GM18867 (cell line): Measurements from ENCODE around the gene LRCH2.
A peak's percentile ranks its signal among the peaks of the same experiment; 100 is the strongest.
"Not testable (repeated sequence)": the region's sequence is repeated elsewhere in the genome, so short reads cannot be mapped to it uniquely, and the experiment has no call there.

Experiments used
- ATAC-seq: cut with Tn5 transposase; IDR thresholded peaks from one replicate; pipeline ENCODE4 v1.9.1; 2021; ENCODE audit warnings: mild to moderate bottlenecking, moderate library complexity; ENCODE audit not compliant: unreplicated experiment

Gene LRCH2, protein sequence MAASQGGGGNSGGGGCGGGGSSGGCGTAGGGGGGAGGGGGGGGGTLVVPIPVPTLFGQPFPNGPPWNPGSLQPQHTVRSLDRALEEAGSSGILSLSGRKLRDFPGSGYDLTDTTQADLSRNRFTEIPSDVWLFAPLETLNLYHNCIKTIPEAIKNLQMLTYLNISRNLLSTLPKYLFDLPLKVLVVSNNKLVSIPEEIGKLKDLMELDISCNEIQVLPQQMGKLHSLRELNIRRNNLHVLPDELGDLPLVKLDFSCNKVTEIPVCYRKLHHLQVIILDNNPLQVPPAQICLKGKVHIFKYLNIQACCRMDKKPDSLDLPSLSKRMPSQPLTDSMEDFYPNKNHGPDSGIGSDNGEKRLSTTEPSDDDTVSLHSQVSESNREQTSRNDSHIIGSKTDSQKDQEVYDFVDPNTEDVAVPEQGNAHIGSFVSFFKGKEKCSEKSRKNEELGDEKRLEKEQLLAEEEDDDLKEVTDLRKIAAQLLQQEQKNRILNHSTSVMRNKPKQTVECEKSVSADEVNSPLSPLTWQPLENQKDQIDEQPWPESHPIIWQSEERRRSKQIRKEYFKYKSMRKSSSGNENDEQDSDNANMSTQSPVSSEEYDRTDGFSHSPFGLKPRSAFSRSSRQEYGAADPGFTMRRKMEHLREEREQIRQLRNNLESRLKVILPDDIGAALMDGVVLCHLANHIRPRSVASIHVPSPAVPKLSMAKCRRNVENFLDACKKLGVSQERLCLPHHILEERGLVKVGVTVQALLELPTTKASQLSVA

GRCh38 chrX:115233497-115234455, at the start of gene LRCH2:
Gene LRCH2 (minus strand): TSS chrX:115234096. CDS start chrX:115234041, 55 bp downstream.
- no peak for ATAC-seq

- ATAC-seq, result no peak
These were observed 35.3 kb upstream of the LRCH2 start for GRCh38 chrX:115269051-115269683.

DNA sequence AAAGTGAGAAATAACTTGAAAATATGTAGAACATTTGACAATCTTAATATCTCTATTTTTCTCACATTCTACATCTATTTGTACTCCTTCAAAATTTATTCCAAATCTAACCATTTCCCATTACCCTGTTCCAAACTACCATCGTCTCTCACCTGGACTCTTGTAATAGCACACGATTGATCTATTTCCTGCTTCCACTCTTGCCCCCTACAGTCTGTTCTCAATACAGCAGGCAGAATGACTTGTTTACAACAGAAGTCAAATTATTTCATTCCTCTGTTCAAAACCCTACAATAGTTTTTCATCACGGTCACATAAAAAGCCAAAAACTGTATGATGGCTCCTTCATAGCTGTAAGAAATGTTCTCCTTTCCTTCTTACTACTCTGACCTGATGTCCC, 34.5 kb upstream of the LRCH2 start:
- ATAC-seq, result peak; percentile 90

DNA sequence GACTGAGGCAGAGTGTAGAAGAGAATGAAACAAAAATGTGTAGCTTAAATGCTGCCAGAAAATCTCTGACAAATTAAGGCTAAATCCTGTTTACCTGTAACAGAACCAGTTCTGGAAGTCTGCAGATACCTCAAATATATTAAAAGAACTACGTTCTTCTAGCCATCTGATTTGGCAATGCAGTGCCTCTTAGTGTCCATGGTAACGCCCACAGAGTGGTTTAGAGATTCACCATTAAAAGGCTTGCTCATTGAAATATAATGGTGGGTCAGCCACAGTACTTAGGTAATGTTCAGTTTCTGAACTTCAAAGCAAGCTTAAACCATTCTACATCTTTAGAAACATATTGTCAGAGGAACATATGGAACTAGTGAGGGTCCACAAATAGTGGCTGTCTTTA, 32.4 kb upstream of the LRCH2 start:
- no peak for ATAC-seq

DNA sequence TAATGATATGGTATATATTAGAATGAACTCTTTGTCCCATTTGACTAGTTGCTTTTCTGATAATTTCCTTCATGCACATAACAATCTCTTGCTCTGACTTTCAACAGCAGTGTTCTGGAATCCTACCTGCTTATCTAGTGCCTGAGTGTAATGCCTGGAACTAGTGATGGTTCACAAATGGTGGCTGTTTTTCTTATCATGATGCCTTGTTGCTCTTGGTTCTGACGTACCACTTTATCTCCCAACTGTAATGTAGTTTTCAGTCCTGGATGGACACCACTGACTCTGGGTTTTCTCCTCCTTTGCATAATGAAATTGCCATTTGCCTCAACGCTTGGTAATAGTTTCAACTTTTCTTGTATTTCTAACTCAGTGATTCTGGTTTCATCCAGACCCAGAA, 30.1 kb upstream of the LRCH2 start:
- no peak for ATAC-seq

DNA sequence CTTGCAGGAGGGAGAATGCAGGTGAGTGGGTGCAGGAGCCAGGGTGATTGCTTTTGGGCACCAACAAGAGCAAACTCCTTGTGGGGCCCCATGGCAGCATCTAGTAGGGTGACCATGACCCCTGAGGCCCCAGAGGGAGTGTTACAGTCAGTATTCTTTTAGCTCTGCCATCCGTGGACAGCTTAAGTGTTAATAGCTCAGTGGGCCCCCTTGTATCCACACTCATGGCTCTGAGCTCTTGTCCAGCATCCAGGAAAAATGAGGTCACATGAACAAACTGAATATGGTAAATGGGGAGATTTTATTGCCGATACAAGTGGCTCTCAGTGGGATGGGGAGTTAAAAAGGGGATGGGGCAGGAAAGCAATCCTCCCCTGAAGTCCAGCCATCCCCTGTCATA, 27.3 kb upstream of the LRCH2 start:
- no peak for ATAC-seq

DNA sequence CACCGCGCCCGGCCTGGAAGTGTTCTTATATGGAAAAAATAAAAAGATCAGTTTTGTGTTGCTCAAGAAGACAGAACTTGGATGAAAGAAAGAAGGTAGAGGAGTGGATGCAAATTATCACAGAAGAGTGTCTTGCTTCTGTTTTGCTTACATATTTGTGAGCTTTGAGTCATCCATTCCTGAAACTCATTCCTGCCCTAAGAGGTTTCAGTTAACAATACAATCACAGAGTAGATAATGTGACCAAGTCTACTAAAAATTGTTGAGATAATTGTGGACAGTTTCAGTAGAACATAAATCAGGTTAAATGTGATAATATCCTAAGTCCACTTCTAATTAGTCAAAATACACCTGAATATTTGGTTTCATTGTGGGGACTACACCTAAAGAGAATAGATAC, 26.4 kb upstream of the LRCH2 start:
- ATAC-seq, result no peak

- no peak for ATAC-seq
These were observed 25.5 kb upstream of the LRCH2 start for GRCh38 chrX:115259238-115259875.

DNA sequence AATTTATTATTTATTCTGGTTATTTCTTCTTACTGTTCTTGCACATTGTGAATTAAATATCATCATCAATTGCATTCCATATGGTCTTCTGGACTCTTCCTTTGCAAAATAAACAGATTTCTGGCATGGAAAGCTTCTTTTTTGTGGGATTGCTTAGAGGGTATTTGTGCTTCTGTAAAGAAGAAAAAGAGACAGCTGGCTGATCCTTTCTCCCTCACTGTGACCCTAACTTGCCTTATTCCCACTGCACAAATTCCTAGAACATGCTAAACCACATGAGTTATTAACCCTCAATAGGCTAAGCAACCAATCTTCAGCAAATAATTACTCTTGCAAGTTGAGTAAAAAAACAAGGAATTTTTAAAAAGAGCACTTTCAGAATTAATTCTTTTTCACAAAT, 23.8 kb upstream of the LRCH2 start:
- ATAC-seq, result no peak

GRCh38 chrX:115255003-115255402, 21.1 kb upstream of the LRCH2 start:
- ATAC-seq, result no peak

DNA sequence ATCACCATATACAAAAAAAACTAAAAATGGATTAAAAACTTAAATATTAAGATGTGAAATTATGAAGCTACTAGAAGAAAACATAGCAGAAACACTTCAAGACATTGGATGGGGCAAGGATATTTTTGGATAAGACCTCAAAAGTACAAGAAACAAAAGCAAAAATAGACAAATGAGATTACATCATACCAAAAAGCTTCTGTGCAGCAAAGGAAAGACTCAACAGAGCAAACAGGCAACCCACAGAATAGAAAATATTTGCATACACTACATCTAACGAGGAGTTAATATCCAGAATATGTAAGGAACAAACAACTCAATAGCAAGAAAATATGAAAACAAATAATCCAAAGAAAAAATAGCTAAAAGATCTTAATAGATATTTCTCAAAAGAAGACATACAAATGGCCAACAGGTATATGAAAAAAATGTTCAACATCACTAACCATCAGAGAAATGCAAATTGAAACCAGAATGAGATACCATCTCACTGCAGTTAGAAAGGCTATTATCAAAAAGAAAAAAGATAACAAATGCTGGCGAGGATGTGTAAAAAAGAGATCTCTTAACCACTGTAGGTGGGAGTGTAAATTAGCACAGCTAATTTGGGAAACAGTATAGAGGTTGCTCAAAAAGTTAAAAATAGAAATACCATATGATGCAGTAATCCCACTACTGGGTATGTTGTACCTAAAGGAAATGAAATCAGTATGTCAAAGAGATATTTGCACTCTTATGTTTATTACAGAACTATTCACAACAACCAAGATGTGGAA, 17.8 kb upstream of the LRCH2 start:
- peak; percentile 78 for ATAC-seq

DNA sequence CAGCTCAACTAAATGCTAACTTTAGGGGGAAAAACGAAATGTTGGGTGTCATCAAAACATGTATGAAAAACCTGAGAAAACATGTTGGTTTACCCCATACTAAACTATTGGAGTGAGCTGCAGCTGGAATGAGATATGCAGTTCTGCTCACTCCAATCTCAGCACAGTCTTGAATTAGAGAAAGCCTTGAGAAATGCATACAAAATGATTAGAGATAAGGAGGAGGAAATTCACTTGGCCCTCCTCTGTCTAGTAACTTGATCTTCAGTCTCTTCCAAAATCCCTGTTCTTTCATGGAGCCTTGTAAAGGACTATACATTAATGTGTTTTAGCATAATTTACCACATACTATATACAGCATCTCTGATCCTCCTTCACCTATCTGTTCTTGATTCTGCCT, 3.2 kb upstream of the LRCH2 start:
- ATAC-seq, result no peak

GRCh38 chrX:115236560-115236959, 2.7 kb upstream of the LRCH2 start:
- no peak for ATAC-seq

GRCh38 chrX:115234461-115234860, 565 bp upstream of the LRCH2 start:
- no peak for ATAC-seq

DNA sequence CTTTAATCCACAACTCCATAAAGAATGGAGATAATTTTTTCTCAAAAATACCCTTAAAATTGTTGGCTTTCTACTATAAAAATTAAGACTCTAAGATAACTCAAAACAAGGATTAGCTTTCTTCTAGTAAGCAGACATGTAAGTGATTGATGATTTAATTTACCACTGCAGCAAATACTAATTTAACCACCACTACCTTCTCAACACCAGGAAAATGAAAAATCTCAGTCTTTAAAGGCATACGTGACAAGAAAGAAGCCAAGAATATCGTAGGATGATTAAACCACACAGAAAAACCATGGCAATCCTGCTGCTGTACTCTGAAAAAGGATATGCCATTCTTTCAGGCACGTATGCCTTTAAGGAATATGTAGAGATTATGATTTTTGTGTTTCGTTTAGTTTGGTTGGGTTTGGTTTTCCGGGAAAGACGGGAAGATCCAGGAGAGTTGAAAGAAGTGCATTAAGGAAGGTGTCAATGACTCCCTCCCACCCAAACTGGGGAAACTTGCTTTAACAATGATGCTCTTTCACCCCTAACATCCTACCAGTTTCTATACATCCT, 881 bp downstream of the LRCH2 start:
- no peak for ATAC-seq

DNA sequence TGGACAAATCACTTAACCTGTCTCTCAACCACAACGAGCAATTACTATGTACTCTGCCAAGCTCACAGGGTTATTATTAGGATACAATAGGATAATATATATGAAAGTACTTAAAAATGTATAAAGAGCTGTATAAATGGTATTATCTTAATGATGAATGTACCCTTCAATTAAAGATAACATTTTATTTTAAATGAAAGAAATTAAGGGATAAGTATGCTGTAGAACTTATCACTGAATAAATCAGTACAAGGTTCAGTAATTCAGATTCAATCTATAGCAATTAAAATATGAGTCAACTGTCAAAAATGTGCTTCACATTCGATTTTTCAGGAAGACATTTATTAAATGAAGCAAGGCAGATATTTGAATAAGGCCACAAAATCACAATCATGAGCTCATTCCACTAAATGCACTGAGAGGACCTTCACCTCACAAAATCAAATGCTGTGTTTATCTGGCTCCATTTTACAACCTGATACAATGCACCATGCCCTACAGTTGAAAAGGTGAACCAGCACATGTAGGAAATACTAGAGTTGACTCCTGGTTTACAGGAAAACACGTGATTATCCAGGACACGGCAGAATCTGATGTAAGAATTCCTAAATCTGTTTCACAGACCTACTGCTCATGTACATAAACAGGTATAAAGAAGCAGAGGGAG, 4.4 kb downstream of the LRCH2 start:
- no peak for ATAC-seq

DNA sequence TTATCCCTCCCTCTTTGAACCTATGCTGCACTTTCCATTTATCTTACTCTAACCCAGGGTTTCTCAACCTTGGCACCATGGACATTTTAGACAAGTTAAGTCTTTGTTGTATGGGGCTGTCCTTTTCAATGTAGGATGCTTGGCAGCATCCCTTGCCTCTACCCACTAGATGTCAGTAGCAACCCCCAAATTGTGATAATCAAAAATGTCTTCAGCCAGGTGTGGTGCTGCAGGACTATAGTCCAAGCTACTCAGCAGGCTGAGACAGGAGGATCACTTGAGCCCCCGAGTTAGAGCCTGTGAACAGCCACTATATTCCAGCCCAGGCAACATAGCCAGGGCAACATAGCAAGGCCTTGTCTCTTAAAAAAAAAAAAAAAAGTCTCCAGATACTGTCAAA, 7.0 kb downstream of the LRCH2 start:
- ATAC-seq, result peak; percentile 93

GRCh38 chrX:115217346-115217745, 16.6 kb downstream of the LRCH2 start:
- ATAC-seq, result not testable (repeated sequence)

DNA sequence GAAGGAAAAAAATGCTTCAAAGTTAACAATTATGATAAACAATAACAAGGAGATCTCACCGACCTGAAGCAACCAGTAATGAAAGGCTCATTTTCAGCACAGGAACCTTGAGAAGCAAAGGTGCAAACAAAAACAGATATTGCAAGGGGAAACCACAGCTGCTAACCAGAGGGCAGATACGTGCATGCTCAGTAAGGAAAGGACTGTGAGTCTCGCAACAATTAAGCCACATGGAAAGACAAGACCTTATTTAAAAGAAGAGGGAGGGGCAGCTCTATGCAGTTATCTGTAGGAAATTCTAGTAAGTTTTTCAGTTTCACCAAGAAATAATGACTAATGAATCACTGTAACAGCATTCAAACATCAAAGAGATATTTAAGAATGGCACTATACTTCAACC, 19.3 kb downstream of the LRCH2 start:
- ATAC-seq, result no peak
